H1 (cell line): ENCODE data around the gene COL8A2. TPM values are rescaled to one million over a fixed set of nuclear protein-coding genes. Genes with fewer than 3 reads are reported as not detected.
A peak's percentile ranks its signal among the peaks of the same experiment; 100 is the strongest.

Experiments used
- ATF2 ChIP-seq: IDR thresholded peaks from 2 replicates; pipeline ENCODE4 v1.6.1; 2012; ENCODE audit warnings: low read length, inconsistent platforms
- BRCA1 ChIP-seq: IDR thresholded peaks from 2 replicates; pipeline ENCODE4 v1.6.1; 2012; ENCODE audit warnings: low read depth, low read length, improper control_type of control experiment
- CREB1 ChIP-seq: IDR thresholded peaks from 2 replicates; pipeline ENCODE4 v1.6.1; 2012; ENCODE audit warnings: inconsistent platforms
- CTBP2 ChIP-seq: IDR thresholded peaks from 2 replicates; pipeline ENCODE4 v1.7.0; 2011; ENCODE audit warnings: borderline replicate concordance, mild to moderate bottlenecking, moderate library complexity, mixed read lengths, low read length; ENCODE audit not compliant: insufficient read depth, insufficient read length
- EGR1 ChIP-seq: IDR thresholded peaks from 2 replicates; pipeline ENCODE4 v1.6.1; 2011; ENCODE audit warnings: low read depth, low read length, borderline replicate concordance
- HDAC2 ChIP-seq, 2 experiments: fragments of 300-600 bp in 1 of 2; sonication (generic) in 1 of 2; IDR thresholded peaks; 2 replicates each; pipeline ENCODE4 v1.6.1; 2011 to 2012; ENCODE audit warnings: low read depth in 2 of 2, low read length in 2 of 2, mild to moderate bottlenecking in 2 of 2, moderate library complexity in 2 of 2, borderline replicate concordance in 1 of 2, inconsistent platforms in 1 of 2
- HDAC6 ChIP-seq: IDR thresholded peaks from one replicate; pipeline ENCODE4 v1.7.1; 2012; ENCODE audit warnings: low read depth, mild to moderate bottlenecking, inconsistent platforms, low read length, moderate library complexity
- JUND ChIP-seq: IDR thresholded peaks from 2 replicates; pipeline ENCODE4 v1.6.1; 2011; ENCODE audit warnings: mild to moderate bottlenecking, improper control_type of control experiment, low read length
- KDM1A ChIP-seq: fragments of 200-600, 300-600 bp; sonication (generic); IDR thresholded peaks from 2 replicates; pipeline ENCODE4 v1.7.1; 2016; ENCODE audit warnings: mild to moderate bottlenecking, low read length, borderline replicate concordance
- NANOG ChIP-seq: IDR thresholded peaks from 2 replicates; pipeline ENCODE4 v1.6.1; 2011; ENCODE audit warnings: low read length, low read depth, mild to moderate bottlenecking, inconsistent platforms; ENCODE audit not compliant: insufficient read depth, poor library complexity, severe bottlenecking
- NRF1 ChIP-seq: IDR thresholded peaks from 2 replicates; pipeline ENCODE4 v1.6.1; 2011; ENCODE audit warnings: mild to moderate bottlenecking, low read depth, low read length, improper control_type of control experiment
- POLR2AphosphoS5 ChIP-seq: IDR thresholded peaks from 2 replicates; pipeline ENCODE4 v1.6.1; 2011; ENCODE audit warnings: low read depth, low read length
- RAD21 ChIP-seq, 2 experiments: IDR thresholded peaks in 1 of 2; conservative IDR thresholded peaks in 1 of 2; 2 replicates each; pipeline ENCODE4 v1.6.1; 2011; ENCODE audit warnings: low read depth in 2 of 2, low read length in 2 of 2, improper control_type of control experiment in 1 of 2, inconsistent platforms in 1 of 2, mild to moderate bottlenecking in 1 of 2, moderate library complexity in 1 of 2
- RBBP5 ChIP-seq: IDR thresholded peaks from 2 replicates; pipeline ENCODE4 v1.7.1; 2012; ENCODE audit warnings: low read depth, mild to moderate bottlenecking, inconsistent platforms, low read length, moderate library complexity, borderline replicate concordance
- SUZ12 ChIP-seq: fragments of 200-600 bp; sonication (generic); IDR thresholded peaks from 2 replicates; pipeline ENCODE4 v1.6.1; 2012; ENCODE audit warnings: mild to moderate bottlenecking, inconsistent platforms, low read length, moderate library complexity, mixed read lengths
- TEAD4 ChIP-seq: IDR thresholded peaks from 2 replicates; pipeline ENCODE4 v1.6.1; 2012; ENCODE audit warnings: low read depth, low read length, inconsistent platforms, mixed read lengths
- polyA plus RNA-seq, 7 experiments: library from polyadenylated mRNA; depleted of rRNA in 3 of 7; stranded (reverse) in 5 of 7; unstranded in 2 of 7; fragments of >200 nt in 5 of 7; fragments of 200-250 nt in 2 of 7; gene quantifications; 1 replicate in 5 of 7; 2 replicates in 1 of 7; 4 replicates in 1 of 7; pipeline versions ENCODE4 v1.2.1 to v1.2.3, GENCODE V29; 2011 to 2013; ENCODE audit warnings: missing spikeins in 2 of 7, mixed read lengths in 2 of 7
- total RNA-seq: library from RNA; stranded (reverse); fragmentation: NEBNext Ultra II Directional; extraction: Animal tissue kit (Norgen Biotek cat#: 25700); gene quantifications from 2 replicates; pipeline ENCODE4 v1.2.1, GENCODE V29; 2021
- TF ChIP-seq, protein P1 (sequence below): IDR thresholded peaks from 2 replicates; pipeline ENCODE4 v1.6.1; 2012; ENCODE audit warnings: inconsistent platforms
- TF ChIP-seq, protein P2 (sequence below): IDR thresholded peaks from 2 replicates; pipeline ENCODE4 v1.6.1; 2011; ENCODE audit warnings: low read length, improper control_type of control experiment
- TF ChIP-seq, protein P3 (sequence below): IDR thresholded peaks from 2 replicates; pipeline ENCODE4 v1.6.1; 2012; ENCODE audit warnings: inconsistent platforms

COL8A2 gene
- total and polyA plus RNA-seq, 2 of the 8 experiments (the other 6 are each of a cell fraction or from before 2014, with no cell fraction given) = 2.1 to 2.8 TPM

DNA sequence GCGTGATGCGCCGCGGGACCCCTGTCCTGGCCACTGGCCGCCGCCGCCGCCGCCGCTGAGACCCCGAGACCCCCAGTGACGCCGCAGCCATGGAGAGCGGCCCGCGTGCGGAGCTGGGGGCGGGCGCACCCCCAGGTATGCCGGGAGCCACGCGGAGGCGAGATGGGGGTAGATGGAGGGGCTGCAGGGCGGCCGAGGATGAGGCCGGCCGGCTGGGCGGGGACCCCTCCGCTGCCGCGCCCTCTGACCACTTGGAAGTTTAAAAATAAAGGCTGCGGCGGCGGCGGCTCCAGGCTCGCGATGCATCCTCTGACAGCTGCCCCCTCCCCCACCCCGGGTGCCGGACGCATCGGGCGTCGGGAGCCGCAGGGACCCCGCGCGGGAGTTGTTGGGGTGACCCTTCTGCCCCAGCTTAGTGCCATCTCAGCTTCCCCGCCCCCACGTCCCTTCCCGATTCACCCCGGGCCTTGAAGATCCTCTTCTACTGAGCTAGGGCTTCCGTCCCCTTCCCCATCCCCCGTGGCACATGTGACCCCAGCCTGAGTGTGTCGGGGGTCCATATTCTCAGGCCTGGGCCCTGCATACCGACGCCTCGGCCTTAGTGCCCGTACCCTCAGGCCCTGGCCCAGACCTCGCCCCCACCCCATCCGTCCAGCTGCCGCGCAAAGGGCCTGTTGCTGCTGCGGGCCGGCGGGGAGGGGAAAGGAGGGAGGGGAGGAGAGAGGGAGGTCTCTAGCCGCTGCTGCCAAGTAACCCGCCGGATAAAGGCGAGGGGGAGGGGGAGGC, 31.5 kb upstream of the COL8A2 start (continued):
- TF ChIP-seq POLR2AphosphoS5 (no peak; the same call in 1 of the 2 replicates), SUZ12 (no peak), BRCA1 (no peak), NRF1 (no peak), RAD21 (IDR thresholded peaks at IDR 0.05 in 1 of 2, conservative IDR thresholded peaks at IDR 0.05 in 1 of 2; ENCODE audit: low read depth in 2 of 2, low read length in 2 of 2) (no peak; a peak in 1 of 4 replicates), CREB1 (0 out of 2 replicates have a peak, but pooled peaks have one; percentile 24), CTBP2 (peak; percentile 73), HDAC6 (no peak), EGR1 (peak; percentile 84), RBBP5 (peak; percentile 84; the same call in 1 of the 2 replicates), TEAD4 (0 out of 2 replicates have a peak, but pooled peaks have one; percentile 21), NANOG (no peak), KDM1A (peak; percentile 95), JUND (no peak), ATF2 (no peak), HDAC2 (IDR thresholded peaks at IDR 0.05; ENCODE audit: borderline replicate concordance in 1 of 2, low read depth in 2 of 2, low read length in 2 of 2) (no peak; a peak in 1 of 4 replicates)
- TF ChIP-seq, protein P1, sequence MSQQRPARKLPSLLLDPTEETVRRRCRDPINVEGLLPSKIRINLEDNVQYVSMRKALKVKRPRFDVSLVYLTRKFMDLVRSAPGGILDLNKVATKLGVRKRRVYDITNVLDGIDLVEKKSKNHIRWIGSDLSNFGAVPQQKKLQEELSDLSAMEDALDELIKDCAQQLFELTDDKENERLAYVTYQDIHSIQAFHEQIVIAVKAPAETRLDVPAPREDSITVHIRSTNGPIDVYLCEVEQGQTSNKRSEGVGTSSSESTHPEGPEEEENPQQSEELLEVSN = peak; percentile 22; the same call in 1 of the 2 replicates
- TF ChIP-seq, protein P2, sequence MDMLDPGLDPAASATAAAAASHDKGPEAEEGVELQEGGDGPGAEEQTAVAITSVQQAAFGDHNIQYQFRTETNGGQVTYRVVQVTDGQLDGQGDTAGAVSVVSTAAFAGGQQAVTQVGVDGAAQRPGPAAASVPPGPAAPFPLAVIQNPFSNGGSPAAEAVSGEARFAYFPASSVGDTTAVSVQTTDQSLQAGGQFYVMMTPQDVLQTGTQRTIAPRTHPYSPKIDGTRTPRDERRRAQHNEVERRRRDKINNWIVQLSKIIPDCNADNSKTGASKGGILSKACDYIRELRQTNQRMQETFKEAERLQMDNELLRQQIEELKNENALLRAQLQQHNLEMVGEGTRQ = no peak
- TF ChIP-seq, protein P3, sequence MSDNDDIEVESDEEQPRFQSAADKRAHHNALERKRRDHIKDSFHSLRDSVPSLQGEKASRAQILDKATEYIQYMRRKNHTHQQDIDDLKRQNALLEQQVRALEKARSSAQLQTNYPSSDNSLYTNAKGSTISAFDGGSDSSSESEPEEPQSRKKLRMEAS = peak; percentile 71; the same call in 1 of the 2 replicates
